ENCODE measurements around the gene MPPED2.

Gene MPPED2

DNA sequence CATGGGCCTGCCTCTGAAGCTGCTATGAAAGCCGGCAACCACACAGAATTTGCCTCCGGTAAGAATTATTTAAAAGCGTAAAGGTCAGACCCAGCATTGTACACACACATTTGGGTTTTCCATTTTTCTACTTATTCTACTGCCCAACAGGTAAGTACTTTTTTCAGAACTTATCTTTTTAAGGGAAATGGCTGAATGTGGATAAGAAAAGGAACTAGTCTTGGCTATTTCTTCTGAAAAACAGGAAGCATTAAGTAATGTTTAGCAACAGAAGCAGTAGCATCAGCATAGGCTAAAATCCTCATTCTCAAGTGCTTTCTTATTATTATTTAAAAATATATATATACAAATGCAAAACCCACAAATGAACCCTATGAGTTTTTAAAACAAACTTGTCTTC lies 103.1 kb downstream of the MPPED2 start:
- no peak for DNase-seq

DNA sequence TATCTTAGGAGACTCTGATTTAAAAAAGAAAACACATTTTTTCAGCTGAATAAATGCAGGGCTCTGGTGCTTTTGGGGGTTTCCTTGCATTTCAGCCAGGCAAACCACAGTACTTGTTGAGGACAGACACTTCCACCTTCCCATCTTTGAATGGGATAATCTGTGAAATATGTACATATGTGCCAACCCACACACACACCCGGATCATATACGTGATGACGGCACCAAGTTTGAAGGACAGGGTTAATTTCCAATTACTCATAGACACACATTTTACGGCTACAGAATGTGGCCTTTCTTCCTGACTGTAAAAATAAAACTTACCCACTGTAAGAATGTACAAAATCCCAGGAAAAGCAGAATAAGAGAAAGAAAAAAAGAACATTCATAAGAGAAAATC lies 104.4 kb downstream of the MPPED2 start:
- no peak for DNase-seq

DNA sequence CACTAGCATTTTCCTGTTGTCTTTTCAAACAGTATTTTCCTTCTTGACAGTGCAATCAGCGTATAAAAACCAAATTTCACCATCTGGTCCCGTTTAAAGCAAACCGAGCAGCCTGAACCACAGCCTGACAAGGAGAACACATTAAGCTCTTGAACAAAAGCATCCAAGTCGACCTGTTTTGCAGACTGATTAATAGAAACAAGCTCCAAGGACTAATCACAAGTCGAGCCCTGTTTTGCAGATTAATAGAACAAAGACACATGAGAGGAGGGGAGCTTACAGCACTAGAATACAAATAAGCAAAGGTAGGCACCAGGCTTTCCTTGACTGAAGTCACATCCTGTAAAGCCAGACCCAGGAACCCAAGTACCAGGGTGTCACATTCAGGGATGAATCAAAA lies 104.8 kb downstream of the MPPED2 start:
- DNase-seq, result no peak

DNA sequence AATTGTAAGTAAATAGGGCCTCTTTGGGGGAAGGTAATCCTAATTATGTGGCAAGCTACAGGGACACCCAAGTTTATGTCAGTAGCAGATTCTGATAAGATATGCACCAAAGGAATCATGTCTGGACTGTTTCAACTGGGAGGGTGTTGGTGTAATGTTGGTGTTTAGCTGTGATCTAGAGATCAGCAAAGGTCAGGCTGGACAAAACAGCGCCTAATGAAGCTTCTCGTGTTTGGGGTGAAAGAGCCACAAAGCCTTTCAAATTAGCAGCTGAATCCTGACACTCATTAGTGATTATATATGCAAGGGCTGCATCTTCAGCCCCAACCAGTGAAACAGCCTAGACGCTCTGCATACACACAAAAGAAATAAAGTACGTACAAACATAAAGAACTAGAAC lies 106.3 kb downstream of the MPPED2 start:
- no peak for DNase-seq

DNA sequence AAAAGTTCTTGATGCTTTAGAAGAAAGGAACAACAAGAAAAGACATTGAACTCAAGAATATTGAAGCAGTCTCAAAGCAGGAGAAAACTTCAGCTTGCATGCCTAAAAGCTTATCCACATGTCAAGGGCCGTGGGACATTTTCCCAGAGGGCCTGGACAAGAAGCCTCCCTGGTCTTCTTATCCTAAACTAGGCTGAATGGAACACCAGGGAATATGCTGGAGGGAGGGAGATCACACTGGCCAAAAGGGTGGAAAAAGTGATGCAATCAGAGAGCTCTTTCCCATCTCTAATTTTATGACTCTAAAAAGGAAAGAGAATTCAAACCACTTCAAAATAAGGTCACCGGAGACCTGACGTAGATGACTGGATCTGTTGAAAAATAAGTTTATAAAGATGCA lies 107.2 kb downstream of the MPPED2 start:
- no peak for DNase-seq

DNA sequence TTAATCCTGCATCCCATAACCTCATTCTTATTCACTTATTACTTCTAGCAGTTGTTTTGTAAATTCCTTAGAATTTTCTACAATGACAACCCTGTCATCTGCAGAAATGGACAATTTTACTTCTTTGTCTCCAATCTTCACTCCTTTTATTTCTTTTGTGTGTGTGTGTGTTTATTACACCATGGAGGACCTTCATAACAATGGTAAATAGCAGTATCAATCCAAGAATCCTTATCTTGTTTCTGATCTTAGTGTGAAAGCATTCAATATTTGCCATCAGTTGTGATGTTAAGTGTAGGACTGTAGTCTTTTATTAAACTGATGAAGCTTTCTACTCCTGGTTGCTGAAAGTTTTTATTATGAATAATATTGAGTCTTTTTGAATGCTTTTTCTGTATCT lies 109.1 kb downstream of the MPPED2 start:
- DNase-seq, result no peak

GRCh38 chr11:30474151-30474954 lies 111.8 kb downstream of the MPPED2 start:
- DNase-seq, result no peak

DNA sequence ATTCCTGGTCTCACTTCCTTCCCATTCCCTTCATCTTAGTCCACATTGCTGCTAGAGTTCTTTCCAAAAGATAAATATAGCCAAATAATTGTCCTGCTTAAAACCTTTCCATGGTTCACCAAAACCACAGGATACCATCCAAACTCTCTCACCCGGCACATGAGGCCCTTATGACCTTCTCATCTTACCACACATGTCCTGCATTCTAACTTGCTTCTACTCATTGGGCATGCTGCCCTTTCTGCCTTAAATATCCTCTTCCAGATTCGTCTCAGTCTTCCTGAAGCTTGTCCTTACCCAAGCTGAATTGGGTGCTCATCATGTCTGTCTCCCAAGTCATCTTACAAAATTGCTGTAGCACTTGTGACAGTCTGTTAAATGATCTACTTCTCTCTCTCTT lies 114.9 kb downstream of the MPPED2 start:
- DNase-seq, result no peak

GRCh38 chr11:30468881-30469280 lies 117.3 kb downstream of the MPPED2 start:
- DNase-seq, result no peak

DNA sequence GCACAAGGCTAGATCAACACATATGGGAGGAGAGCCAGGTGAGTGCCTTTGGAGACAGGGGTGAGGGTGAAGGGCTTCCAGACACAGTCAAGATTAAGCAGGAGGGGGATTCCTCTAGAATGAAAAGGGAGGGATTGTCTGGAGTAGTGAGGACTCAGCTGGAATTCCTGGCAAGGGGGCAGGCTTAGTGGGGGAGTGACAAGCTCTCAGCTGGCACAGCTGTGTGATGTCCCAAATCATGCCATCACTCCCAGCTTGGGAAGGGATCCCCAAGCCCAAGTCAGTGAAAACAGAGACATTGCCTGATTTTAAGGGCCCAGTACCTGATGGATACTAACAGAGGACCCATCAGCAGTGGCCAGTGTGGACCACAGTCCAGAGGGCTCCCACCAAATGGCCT lies 119.0 kb downstream of the MPPED2 start:
- no peak for DNase-seq

DNA sequence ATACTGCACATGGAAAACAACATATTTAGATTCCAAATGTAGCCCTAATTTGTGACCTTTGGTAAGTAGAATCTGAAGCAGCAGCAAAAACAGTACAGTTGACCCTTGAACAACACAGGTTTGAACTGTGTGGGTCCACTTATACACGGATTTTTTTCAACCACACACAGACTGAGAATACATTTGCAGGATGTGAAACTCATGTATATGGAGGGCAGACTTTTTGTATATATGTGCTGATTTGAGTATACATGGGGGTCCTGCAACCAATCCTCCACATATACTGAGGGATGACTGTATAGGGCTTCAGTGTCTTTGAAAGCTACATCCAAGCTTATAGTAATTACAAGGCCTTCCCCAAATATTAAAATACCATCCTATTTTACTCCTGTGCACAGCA lies 120.5 kb downstream of the MPPED2 start:
- no peak for DNase-seq

DNA sequence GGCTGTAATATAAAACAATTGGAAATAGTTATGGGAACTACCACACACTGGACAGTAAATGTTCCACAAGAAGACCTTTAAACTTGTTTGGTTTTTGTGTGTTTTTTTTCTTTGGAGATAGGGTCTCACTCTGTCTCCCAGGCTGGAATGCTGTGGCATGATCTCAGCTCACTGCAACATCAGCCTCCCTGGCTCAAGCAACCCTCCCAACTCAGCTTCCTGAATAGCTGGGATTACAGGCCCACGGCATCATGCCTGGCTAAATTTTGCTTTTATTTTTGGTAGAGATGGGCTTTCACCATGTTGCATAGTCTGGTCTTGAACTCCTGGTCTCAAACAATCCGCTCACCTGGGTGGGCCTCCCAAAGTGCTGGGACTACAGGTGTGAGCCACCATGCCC lies 121.0 kb downstream of the MPPED2 start:
- DNase-seq, result no peak

DNA sequence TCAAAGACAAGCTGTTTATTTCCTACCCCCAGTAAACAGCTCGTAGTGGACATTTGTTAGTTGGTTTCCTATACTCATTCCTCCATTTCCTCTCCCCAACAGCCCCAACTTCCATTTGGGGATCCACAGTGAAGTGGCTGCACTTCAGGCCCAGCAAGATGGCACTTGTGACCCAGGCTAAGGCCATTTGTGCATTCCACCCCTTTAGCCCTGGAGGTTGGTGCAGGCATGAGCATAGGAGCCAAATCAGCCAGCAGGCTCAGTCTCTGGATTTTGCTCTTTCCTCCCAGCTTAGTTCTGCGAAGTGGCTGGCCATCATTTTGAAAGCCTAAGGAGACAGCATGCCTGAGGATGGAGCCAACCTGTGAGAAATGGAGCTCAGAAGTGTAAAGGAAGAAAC lies 122.9 kb downstream of the MPPED2 start:
- no peak for DNase-seq

GRCh38 chr11:30462421-30462820 lies 123.7 kb downstream of the MPPED2 start:
- no peak for DNase-seq

DNA sequence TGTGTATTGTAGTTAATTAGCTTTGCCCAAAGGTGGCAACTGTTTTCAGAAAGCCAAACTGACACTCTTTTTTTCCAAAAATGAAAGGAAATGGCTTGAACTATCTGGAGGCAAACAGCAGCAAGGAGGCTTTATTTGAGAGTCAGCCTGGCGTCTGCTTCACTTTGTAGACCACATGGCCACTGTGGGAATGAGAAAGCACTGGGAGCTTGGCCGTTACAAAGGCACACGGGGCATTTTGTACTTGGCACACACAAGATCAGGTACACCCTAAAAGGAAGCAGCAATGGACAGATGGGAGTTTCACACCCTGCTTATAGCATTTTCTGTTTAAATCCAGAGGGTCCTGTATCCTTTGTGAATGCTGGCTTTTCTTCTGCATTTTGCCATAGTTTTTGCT lies 126.3 kb downstream of the MPPED2 start:
- no peak for DNase-seq

DNA sequence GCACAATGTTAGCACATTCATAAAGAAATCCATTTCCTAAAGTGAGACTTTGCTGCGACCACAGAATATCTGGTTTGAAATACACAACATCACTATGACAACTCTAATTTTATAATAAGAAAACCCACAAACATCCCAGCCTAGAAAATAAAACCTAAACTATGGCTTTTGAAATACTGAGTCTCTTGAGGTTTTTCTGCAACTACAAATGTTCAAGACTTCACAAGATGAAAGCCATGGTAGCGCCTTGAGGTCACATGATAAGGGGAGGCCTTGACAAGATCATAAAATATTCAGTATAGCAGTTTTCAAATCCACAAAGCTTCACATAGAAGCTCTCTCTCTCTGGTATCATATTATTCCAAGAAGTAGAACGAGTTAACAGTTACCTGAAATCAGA lies 126.8 kb downstream of the MPPED2 start:
- DNase-seq, result no peak

DNA sequence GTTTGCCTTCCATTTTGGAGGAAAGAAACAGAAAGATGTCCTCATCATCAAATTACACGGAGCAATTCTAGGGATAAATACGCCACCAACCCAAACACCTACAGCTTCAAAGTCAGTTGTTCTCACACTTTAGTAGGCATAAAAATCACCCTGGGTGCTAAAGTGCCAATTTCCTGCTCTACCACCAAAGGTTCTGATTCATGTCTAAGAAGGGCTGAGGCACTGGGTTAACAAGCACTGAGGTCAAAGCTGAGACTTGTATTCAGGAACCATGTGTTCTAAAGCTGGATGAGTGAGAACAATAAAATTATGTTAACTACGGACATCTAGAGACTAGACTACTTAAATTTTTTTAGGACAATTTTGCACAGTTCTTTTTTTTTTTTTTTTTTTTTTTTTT lies 127.6 kb downstream of the MPPED2 start:
- no peak for DNase-seq

GRCh38 chr11:30457087-30457486 lies 129.1 kb downstream of the MPPED2 start:
- DNase-seq, result no peak

DNA sequence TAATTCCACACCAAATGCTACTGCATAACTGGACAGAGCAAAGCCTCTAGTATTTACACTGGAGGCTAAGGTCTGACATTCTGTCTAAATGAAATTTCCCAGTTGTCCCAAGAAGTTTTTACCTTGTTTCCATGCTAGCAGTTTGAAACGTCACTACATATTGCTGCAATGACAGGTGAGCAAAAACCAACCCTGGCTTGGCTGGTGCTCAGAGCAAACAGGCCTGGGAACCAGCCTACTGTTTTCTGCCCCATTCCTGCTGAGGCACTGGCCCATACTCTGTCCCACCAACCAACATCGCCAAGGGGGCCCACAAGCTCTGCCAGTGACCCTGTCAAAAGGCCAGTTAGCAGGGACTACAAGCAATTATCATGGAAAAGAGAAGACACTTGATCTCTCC lies 131.1 kb downstream of the MPPED2 start:
- DNase-seq, result no peak

DNA sequence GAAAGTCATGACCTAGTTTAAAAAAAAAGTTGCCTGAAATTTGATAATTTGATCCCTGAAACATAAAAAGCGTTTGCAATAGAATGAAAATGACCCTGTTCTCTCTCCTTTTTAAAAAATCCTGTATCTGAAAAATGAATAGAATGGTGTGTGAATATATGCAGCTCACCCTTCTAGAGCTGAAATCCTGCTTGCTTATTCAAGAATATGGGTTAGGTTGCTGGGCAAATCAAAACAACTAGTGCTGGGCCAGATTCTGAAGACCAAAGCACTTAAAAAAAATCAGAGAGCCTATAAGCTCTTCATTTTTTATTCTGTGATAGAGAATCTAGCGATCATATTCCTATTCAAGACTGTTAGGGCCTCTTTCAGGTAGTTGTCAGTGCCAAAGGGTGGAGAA lies 131.6 kb downstream of the MPPED2 start:
- no peak for DNase-seq

DNA sequence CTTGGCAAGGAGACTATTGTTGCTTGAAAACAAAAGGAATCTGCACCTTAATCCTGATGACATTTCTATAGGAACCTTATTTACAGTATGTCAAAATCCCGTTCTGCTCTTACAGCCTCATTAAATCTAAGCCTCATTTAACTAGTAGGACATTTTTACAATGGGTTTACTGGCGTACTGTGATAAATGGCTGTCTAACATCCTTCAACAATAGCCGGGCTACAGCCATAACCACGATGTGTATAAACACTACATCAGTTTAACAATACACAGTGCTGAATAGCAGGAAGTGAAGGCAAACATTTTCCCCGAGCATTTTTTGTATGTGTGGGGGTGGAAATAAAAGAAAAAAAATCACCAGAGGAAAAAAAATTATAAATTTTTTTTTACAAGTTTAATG lies 132.0 kb downstream of the MPPED2 start:
- no peak for DNase-seq

DNA sequence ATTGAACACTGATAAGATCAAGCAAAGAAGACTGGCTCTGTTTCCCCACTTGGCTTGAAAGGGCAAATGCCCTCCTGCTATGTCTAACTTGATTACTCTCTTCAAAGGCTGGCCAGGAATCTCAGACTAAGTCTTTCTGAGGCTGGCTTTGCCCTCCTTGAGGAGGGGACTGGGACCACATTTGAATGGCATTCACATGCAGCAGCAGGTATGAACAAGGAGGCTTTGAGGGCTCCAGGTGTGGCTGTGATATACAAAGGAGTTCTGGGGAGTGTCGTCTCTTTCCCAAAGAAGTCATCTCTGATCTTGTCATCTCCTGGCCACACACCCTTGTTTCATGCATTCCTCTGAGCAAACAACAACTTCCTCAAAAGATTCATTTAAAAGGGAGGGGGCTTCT lies 132.4 kb downstream of the MPPED2 start:
- no peak for DNase-seq

GRCh38 chr11:30452842-30453241 lies 133.3 kb downstream of the MPPED2 start:
- DNase-seq, result no peak

DNA sequence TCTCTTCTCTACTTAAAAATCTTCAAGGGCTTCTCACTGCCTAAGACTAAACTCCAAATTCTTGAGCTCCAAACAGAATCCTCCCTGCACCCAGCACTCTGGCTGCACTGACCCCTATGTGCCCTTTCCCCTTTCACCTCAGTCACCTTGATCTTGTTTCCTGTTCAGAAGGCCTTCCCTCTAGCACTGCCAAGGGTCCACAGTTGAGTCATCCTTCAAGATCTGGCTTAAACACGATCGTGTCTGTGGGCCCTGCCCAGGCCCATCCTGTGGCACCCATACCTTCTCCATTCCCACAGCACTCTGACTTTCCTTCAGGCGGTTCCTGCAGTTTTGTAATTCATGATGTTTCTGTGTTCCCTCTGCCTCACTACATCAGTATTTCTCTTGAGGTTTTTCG lies 134.0 kb downstream of the MPPED2 start:
- DNase-seq, result no peak

- DNase-seq, result no peak
These were observed 134.5 kb downstream of the MPPED2 start for GRCh38 chr11:30451626-30452025.

DNA sequence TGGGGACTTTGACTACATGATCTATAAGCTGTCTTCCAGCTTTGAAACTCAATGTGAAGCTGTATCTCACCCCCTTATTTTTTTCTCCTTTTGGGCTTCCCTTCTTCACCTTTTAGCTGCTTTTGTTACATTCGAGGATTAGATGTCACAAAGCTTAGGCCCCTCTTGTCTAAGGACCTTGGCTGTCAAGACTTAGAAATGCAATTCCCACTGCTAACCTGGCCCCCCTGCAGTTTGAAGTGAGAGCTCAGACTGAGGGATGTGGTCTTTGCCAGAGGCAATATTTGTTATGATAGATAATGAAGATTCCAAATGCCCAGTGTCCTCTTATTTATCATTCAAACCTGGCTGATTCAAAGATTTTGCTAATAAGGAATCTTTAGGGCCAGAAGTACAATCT lies 135.0 kb downstream of the MPPED2 start:
- DNase-seq, result no peak
